ENCODE measurements around the gene APRT.

DNA sequence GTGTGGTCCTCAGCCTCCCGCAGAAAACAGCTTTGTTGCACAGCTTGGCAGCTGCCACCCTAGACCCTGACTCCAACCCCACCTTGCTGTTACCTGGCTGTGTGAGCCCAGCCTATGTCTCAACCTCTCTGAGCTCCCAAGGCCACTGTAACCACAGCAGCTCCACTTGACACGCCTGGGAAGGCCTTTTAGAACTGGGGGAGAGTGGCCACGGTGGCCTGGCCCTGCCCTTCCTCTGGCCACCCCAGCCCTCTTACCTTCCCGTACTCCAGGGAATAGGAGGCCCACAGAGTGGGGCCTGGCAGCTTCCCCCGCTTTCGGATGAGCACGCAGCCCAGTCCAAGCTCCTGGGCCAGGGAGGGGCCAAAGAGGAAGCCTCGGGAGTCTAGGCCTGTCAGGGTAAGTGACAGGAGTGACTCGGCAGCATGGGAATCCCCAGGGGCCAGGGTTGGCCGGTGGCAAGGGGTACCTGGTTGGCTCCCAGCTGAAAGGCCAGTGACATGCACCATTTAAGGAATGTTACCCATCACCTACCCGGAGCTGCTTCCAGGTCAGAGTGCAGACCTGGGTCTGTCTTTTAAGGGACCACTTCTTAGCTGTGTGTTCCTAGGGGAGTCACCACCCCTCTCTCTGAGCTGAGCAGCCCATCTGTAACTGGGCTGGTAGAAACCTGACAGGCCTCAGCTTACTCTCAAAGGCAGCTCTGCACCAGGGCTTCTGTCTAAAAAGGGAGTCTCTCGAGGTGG lies 1.4 kb downstream of the APRT start:
- TF ChIP-seq CTCF (IDR thresholded peaks at IDR 0.05) (no peak), POLR2A (IDR thresholded peaks at IDR 0.05) (no peak)

Data from uterus (tissue), 2 donors.